ENCODE measurements around the gene MS4A6E.

Gene MS4A6E

DNA sequence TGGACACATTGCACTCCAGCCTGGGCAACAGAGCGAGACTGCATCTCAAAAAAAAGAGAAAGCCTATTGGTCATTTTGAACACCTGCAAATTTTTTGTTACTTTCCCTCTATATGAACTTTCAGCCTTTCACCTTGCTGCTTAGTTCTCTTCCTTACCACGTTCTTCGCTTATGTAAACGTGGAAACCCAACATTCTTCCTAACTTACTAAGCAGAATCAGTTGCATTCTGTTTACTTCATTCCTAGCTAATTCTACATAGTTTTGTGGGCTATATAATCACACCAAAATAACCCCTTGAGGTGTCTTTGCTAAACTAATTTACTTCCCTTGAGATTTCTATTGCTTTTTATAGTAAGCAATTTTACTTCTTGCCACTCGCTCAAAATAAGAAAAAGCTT is 23.4 kb upstream of the MS4A6E start:
- peaks cover 10 to 73% (median 21%) of the 10 kb centered on the region in 10 experiments; a peak in 19 of 20 replicates for H3K4me1 ChIP-seq
- peak overlapping the region in 10 of 11 experiments; percentile 18 to 74 (median 48); a peak in 19 of 22 replicates for H3K4me2 ChIP-seq
- H3K9ac ChIP-seq, result no peak overlapping the region; a peak in 1 of 22 replicates
- peaks cover 0 to 58% (median 51%) of the 10 kb centered on the region in 11 experiments; a peak in 20 of 22 replicates for H3K9me3 ChIP-seq (replicated peaks in 1 of 11)
- peaks cover 0 to 97% (median 20%) of the 10 kb centered on the region in 11 experiments; a peak in 13 of 22 replicates for H3K36me3 ChIP-seq
- no peak for TF ChIP-seq Cebpa-rat (IDR thresholded peaks at IDR 0.05)
- H4K20me1 ChIP-seq, result peaks cover 0 to under 1% (median 0%) of the 10 kb centered on the region in 11 experiments; a peak in 2 of 22 replicates
- H3K4me3 ChIP-seq, result no peak overlapping the region
- H3K27me3 ChIP-seq, result no peaks in the 10 kb centered on the region
- H3K27ac ChIP-seq, result no peak overlapping the region

DNA sequence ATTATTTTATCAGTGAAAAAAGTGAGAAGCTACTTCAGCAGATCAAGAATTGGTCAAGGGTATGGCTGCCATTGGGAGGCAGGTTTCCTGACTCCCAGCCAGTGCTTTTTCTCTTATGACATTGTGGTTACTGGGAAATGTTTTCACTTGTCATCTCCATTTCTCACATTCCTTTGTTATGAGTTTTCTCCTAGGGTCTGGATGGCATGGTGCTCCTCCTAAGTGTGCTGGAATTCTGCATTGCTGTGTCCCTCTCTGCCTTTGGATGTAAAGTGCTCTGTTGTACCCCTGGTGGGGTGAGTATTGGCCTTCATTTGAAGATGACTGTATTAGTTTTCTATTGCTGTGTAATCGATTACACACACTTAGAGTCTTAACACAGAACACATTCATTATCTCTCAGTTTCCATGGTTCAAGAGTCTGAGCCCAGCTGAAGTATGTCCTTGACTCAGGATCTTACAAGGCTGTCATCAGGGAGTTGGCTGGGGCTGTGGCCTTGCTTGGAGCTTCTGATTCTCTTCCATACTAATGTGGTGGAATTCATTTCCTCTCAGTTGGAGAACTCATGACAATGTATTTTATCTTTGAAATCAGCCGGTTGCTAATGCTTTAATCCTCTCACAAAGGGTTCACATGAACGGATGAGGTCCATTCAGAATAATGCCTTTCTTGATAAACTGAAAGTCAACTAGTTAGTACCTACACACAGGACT is 21.0 kb upstream of the MS4A6E start:
- TF ChIP-seq Cebpa-rat (IDR thresholded peaks at IDR 0.05), result no peak
- H3K27me3 ChIP-seq, result no peaks in the 10 kb centered on the region
- H3K36me3 ChIP-seq, result peaks cover 0 to 80% (median 20%) of the 10 kb centered on the region in 11 experiments; a peak in 13 of 22 replicates
- H4K20me1 ChIP-seq, result no peaks in the 10 kb centered on the region
- peak overlapping the region in 2 of 11 experiments; percentile 66 to 78; a peak in 4 of 22 replicates for H3K4me2 ChIP-seq
- peak overlapping the region in 3 of 11 experiments; percentile 11 to 92 (median 82); a peak in 3 of 22 replicates for H3K27ac ChIP-seq
- H3K9ac ChIP-seq, result no peak overlapping the region
- no peak overlapping the region for H3K4me3 ChIP-seq
- H3K4me1 ChIP-seq, result peaks cover 27 to 91% (median 44%) of the 10 kb centered on the region in 10 experiments
- peaks cover 0 to 60% (median 49%) of the 10 kb centered on the region in 11 experiments; a peak in 20 of 22 replicates for H3K9me3 ChIP-seq (replicated peaks in 1 of 11)

DNA sequence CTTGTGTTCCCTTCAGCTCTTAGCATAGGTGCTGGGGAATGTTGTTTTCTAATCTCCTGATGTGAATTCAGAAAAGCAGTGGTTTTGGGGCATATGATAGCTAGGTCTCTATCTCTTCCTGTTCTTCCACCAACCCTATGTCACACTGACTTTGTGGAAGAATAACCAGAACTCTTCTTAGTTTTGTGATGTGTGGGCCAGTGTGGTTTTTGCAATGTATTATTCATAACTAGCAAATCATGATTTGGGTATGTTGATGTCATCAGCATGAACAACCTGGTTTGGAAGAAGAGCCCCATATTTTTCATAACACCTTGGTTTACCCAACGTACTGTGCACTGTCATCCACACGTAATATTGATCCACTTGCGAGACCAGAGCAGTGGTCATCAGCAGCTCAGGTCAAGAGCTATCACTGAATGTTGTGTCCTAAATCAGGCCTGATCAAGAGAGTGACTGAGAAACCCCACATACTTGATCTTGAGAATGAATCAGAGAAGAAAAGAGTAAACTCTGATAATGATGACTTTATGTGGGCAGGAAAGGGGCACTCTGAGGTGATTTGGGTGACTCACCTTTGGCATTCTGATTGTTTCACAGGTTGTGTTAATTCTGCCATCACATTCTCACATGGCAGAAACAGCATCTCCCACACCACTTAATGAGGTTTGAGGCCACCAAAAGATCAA is 19.4 kb upstream of the MS4A6E start:
- no peaks in the 10 kb centered on the region for H4K20me1 ChIP-seq
- peaks cover 0 to 54% (median 38%) of the 10 kb centered on the region in 11 experiments; a peak in 20 of 22 replicates for H3K9me3 ChIP-seq (replicated peaks in 1 of 11)
- H3K27ac ChIP-seq, result peak overlapping the region in 3 of 11 experiments; percentile 2 to 92 (median 82); a peak in 4 of 22 replicates
- H3K4me3 ChIP-seq, result no peak overlapping the region
- H3K27me3 ChIP-seq, result no peaks in the 10 kb centered on the region
- H3K4me2 ChIP-seq, result peak overlapping the region in 2 of 11 experiments; percentile 66 to 78; a peak in 4 of 22 replicates
- peaks cover 0 to 64% (median 20%) of the 10 kb centered on the region in 11 experiments; a peak in 13 of 22 replicates for H3K36me3 ChIP-seq
- H3K4me1 ChIP-seq, result peaks cover 34 to 98% (median 59%) of the 10 kb centered on the region in 10 experiments
- H3K9ac ChIP-seq, result no peak overlapping the region
- no peak for TF ChIP-seq Cebpa-rat (IDR thresholded peaks at IDR 0.05)

DNA sequence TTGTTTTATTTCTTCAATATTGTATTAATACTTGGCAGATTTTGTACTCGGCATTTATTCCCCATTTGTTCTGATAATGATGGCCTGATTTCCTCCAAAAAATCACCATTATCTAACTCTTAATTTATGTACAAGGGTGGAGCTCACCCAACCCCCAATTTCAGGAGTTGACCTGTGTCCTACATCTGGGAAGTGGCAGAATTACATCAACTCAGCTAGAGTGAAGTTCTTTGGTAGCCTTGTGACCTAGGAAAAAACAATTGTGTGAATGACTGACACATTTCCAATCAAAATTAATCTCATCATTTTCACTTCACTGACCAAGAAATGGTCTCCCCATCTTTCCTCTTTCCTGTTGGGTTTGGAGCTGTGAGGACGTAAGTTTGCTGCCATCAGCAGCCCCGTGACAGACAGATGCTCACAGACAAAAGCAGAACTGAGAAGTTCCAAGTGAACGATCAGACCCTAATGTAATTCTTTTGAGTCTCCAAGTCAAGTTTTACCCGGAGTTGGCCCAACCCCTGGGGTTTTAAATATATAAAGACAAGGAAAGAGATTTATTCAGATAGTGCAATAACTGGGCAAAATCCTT is 16.6 kb upstream of the MS4A6E start:
- peaks cover 0 to 57% (median 51%) of the 10 kb centered on the region in 11 experiments; a peak in 20 of 22 replicates for H3K9me3 ChIP-seq (replicated peaks in 1 of 11)
- peaks cover 35 to 98% (median 59%) of the 10 kb centered on the region in 10 experiments for H3K4me1 ChIP-seq
- peak overlapping the region in 8 of 11 experiments; percentile 13 to 74 (median 48); a peak in 12 of 22 replicates for H3K9ac ChIP-seq
- H3K36me3 ChIP-seq, result peaks cover 0 to 36% (median 20%) of the 10 kb centered on the region in 11 experiments; a peak in 13 of 22 replicates
- H4K20me1 ChIP-seq, result no peaks in the 10 kb centered on the region
- H3K27ac ChIP-seq, result peak overlapping the region; percentile 71 to 92 (median 79)
- peak overlapping the region; percentile 51 to 87 (median 77) for H3K4me2 ChIP-seq
- TF ChIP-seq Cebpa-rat (IDR thresholded peaks at IDR 0.05), result peak in 1 of 11 experiments; percentile 58; a peak in 2 of 22 replicates
- H3K27me3 ChIP-seq, result no peaks in the 10 kb centered on the region
- H3K4me3 ChIP-seq, result no peak overlapping the region

DNA sequence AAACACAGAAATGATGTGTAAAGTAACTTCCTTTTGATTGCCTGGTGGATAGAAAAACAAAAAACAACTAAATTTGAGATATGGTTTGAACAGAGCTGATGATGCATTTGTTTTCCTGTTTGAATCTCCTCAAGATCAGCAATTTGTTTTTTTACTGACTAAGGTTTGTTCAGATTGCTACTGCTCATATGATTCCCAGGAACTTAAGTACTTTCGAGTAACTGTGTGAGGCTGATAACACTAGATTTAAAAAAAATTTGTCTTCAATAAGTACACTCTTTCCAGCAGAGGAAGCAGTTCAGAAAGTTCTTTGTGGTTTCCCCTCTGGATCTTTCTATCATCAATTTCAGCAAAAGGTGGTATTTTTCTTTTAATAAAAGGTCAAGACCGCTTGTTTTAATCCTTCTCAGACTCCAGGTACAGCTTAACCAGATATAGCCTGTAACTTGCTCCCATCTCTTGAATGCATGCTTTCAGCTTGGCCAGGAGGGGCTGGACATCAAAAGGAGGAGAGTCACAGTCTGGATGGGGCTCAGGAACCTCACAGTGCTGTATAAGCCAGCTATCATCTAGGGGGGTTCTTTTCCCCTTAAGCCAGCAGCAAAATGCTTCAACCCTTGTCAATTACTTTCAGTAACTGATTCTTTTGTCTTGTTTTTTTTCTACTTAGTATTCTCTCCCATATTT is 12.3 kb upstream of the MS4A6E start:
- no peak overlapping the region for H3K4me3 ChIP-seq

DNA sequence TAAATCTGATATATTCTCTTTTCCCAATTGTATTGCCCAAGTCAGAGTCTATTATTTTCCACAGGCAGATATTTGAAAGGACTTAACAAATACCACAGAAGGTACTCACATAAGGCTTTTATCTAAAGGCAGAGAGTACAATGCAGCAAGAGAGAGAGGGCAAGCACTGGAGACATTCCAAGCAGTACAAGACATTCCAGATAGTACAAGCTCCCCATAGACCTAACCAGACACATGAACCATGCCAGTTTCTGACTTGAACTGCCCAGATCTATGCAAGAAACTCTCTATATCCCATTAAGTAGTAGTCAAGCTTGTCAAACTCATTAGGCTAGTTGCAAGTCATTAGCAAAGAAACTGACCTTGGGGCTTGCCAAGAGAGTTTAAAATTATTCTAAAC is 11.2 kb upstream of the MS4A6E start:
- TF ChIP-seq Cebpa-rat (IDR thresholded peaks at IDR 0.05), result no peak
- Histone ChIP-seq H4K20me1 (no peaks in the 10 kb centered on the region), H3K4me2 (peak overlapping the region in 3 of 11 experiments; percentile 5 to 87 (median 68); a peak in 3 of 22 replicates), H3K4me1 (peaks cover 17 to 73% (median 34%) of the 10 kb centered on the region in 10 experiments), H3K9ac (peak overlapping the region in 2 of 11 experiments; percentile 28 to 39; a peak in 2 of 22 replicates), H3K9me3 (replicated peaks in 1 of 11) (peaks cover 39 to 74% (median 47%) of the 10 kb centered on the region in 11 experiments), H3K27me3 (no peaks in the 10 kb centered on the region), H3K27ac (peak overlapping the region in 2 of 11 experiments; percentile 63 to 92; a peak in 2 of 22 replicates), H3K4me3 (no peak overlapping the region), H3K36me3 (peaks cover 0 to 7% (median 0%) of the 10 kb centered on the region in 11 experiments; a peak in 3 of 22 replicates)

More for the DNA sequence above, 12.3 kb upstream of the MS4A6E start:
- Histone ChIP-seq H3K36me3 (peaks cover 0 to 7% (median 0%) of the 10 kb centered on the region in 11 experiments; a peak in 3 of 22 replicates), H3K27me3 (no peaks in the 10 kb centered on the region), H3K9me3 (replicated peaks in 1 of 11) (peaks cover 28 to 63% (median 36%) of the 10 kb centered on the region in 11 experiments), H4K20me1 (no peaks in the 10 kb centered on the region), H3K4me1 (peaks cover 26 to 82% (median 44%) of the 10 kb centered on the region in 10 experiments), H3K9ac (peak overlapping the region in 5 of 11 experiments; percentile 7 to 84 (median 51); a peak in 8 of 22 replicates), H3K27ac (peak overlapping the region in 5 of 11 experiments; percentile 22 to 92 (median 68); a peak in 9 of 22 replicates), H3K4me2 (peak overlapping the region; percentile 10 to 87 (median 53))
- TF ChIP-seq Cebpa-rat (IDR thresholded peaks at IDR 0.05), result no peak

DNA sequence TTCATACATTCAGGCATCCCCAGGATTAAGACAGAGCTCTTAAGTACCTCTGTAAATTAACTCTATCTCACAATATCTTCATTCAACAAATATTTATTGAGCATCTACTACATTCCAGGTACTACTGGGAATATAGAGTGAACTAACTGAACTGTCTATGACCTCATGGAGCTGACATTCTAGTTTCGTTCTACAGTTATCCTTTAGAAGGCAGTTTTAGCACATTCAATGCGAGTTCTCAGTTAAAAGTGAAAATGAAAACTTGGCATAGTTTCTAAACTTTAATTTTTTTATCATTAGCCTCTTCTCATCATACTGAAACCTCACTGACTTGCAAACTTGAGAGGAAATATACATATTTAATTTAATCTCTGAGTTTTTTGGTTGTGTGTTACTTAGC is 10.7 kb upstream of the MS4A6E start:
- no peak for TF ChIP-seq Cebpa-rat (IDR thresholded peaks at IDR 0.05)
- H3K27ac ChIP-seq, result peak overlapping the region in 2 of 11 experiments; percentile 63 to 92; a peak in 2 of 22 replicates
- no peak overlapping the region for H3K4me3 ChIP-seq
- H3K9ac ChIP-seq, result peak overlapping the region in 1 of 11 experiments; percentile 28; a peak in 2 of 22 replicates
- H3K36me3 ChIP-seq, result peaks cover 0 to 7% (median 0%) of the 10 kb centered on the region in 11 experiments; a peak in 3 of 22 replicates
- no peaks in the 10 kb centered on the region for H3K27me3 ChIP-seq
- peaks cover 12 to 69% (median 29%) of the 10 kb centered on the region in 10 experiments for H3K4me1 ChIP-seq
- peaks cover 40 to 78% (median 51%) of the 10 kb centered on the region in 11 experiments for H3K9me3 ChIP-seq (replicated peaks in 1 of 11)
- no peaks in the 10 kb centered on the region for H4K20me1 ChIP-seq
- peak overlapping the region in 2 of 11 experiments; percentile 68 to 87; a peak in 3 of 22 replicates for H3K4me2 ChIP-seq

Measured in BLaER1 treated with 17β-estradiol and CSF1 and Interleukin-3, amounts not matched to agents 10 nM and 100 nM (cell line).